K562 (cell line): ENCODE measurements around the gene LRRK2. TPM values are rescaled to one million over a fixed set of nuclear protein-coding genes. Genes with fewer than 3 reads are reported as not detected.

Experiments
- ATAC-seq: fragments of 200-7000 bp; cut with Tn5 transposase; 3 replicates; pipeline ENCODE4 v1.9.1; 2020; ENCODE audit warnings: moderate library complexity
- BruUV-seq: library from RNA; stranded (reverse); fragments of 400-500 nt; replicated peaks from 2 replicates; lab custom pipeline; 2021; lab: Mats Ljungman, UMichigan
- CTCF ChIA-PET: fragments of 300-600 bp; formaldehyde crosslinking; extraction: SDS; loops from one replicate; lab custom pipeline; 2021; ENCODE audit warnings: low intra/inter-chr PET ratio; lab: Yijun Ruan, JAX
- POLR2A ChIA-PET: fragments of 300-600, 350-650 bp; sonication (Branson Sonifier 250); formaldehyde crosslinking; extraction: SDS; loops from one replicate; lab custom pipeline; 2021; ENCODE audit warnings: antibody characterized with exemption, inconsistent platforms; lab: Yijun Ruan, JAX
- DNase-seq, 4 experiments: peaks; one replicate each; pipeline versions ENCODE4 v3.0.0 to v3.0.0-alpha.2; 2011 to 2018; ENCODE audit warnings: low spot score in 3 of 4, mixed read lengths in 3 of 4; ENCODE audit errors: extremely low read depth in 1 of 4
- FAIRE-seq: peaks from 2 replicates; lab custom pipeline; 2011; peaks lifted over from hg19 to GRCh38; lab: Jason Lieb, UNC
- H2AFZ ChIP-seq: 2 replicates; pipeline ENCODE4 v1.6.0; 2011; ENCODE audit warnings: low read depth, low read length, control low read depth, inconsistent platforms
- H3K27ac ChIP-seq: fragments of 200-600 bp; 3 replicates; pipeline ENCODE4 v1.8.0; 2011; ENCODE audit warnings: low read depth, mild to moderate bottlenecking, control low read depth, inconsistent platforms, low read length, moderate library complexity, mixed read lengths; ENCODE audit errors: extremely low read depth
- H3K27me3 ChIP-seq, 2 experiments: fragments of 300-600 bp in 1 of 2; 2 replicates in 1 of 2; 3 replicates in 1 of 2; pipeline versions ENCODE4 v1.6.0 to v1.8.0; 2011; ENCODE audit warnings: inconsistent platforms in 2 of 2, low read length in 2 of 2, mild to moderate bottlenecking in 1 of 2, mixed read lengths in 1 of 2, moderate library complexity in 1 of 2; ENCODE audit not compliant: control insufficient read depth in 2 of 2, insufficient read depth in 2 of 2
- H3K36me3 ChIP-seq: fragments of 300-600 bp; 3 replicates; pipeline ENCODE4 v1.8.0; 2011; ENCODE audit warnings: mild to moderate bottlenecking, low read length, inconsistent platforms; ENCODE audit not compliant: control insufficient read depth, insufficient read depth
- H3K4me1 ChIP-seq, 2 experiments: fragments of 200-600 bp in 1 of 2; replicated peaks in 1 of 2; 2 replicates in 1 of 2; 3 replicates in 1 of 2; pipeline versions ENCODE4 v1.5.1 to v1.8.0; 2011; ENCODE audit warnings: inconsistent platforms in 2 of 2, low read length in 2 of 2, mild to moderate bottlenecking in 1 of 2, mixed read lengths in 1 of 2, moderate library complexity in 1 of 2; ENCODE audit not compliant: control insufficient read depth in 2 of 2, insufficient read depth in 2 of 2
- H3K4me2 ChIP-seq: 2 replicates; pipeline ENCODE4 v1.6.1; 2011; ENCODE audit warnings: low read length, control low read depth, inconsistent platforms, mixed read lengths; ENCODE audit not compliant: insufficient read depth
- H3K4me3 ChIP-seq: fragments of 200-600 bp; sonication (generic), shearing (Covaris generic); 2 replicates; pipeline ENCODE4 v1.5.1; 2016; ENCODE audit warnings: control low read depth, inconsistent platforms
- H3K79me2 ChIP-seq: fragments of 200-600 bp; 3 replicates; pipeline ENCODE4 v1.8.0; 2011; ENCODE audit warnings: low read length, inconsistent platforms; ENCODE audit not compliant: control insufficient read depth, insufficient read depth
- H3K9ac ChIP-seq, 2 experiments: 2 replicates each; pipeline versions ENCODE4 v1.6.0 to v1.6.1; 2011; ENCODE audit warnings: low read depth in 2 of 2, low read length in 2 of 2, control low read depth in 1 of 2, inconsistent platforms in 1 of 2, mild to moderate bottlenecking in 1 of 2, mixed read lengths in 1 of 2; ENCODE audit not compliant: insufficient read depth in 1 of 2
- H3K9me1 ChIP-seq: one replicate; pipeline ENCODE4 v1.6.0; 2011; ENCODE audit warnings: inconsistent platforms, mild to moderate bottlenecking, low read length, moderate library complexity; ENCODE audit not compliant: control insufficient read depth, insufficient read depth
- H3K9me3 ChIP-seq: replicated peaks from 2 replicates; pipeline ENCODE4 v1.5.1; 2011; ENCODE audit warnings: low read depth, low read length, inconsistent platforms; ENCODE audit not compliant: control insufficient read depth, insufficient read depth
- H4K20me1 ChIP-seq: replicated peaks from 2 replicates; pipeline ENCODE4 v1.6.1; 2011; ENCODE audit warnings: low read length, inconsistent platforms, mixed read lengths; ENCODE audit not compliant: control insufficient read depth, insufficient read depth
- HOXB6 ChIP-seq: fragments of 250-450 bp; sonication (Bioruptor Pico); IDR thresholded peaks from 2 replicates; pipeline ENCODE4 v1.5.1; 2022; ENCODE audit warnings: mild to moderate bottlenecking, borderline replicate concordance
- MBD2 ChIP-seq: sonication (generic); IDR thresholded peaks from 2 replicates; pipeline ENCODE4 v1.6.1; 2016; ENCODE audit warnings: low read depth, borderline replicate concordance
- NR4A1 ChIP-seq, 2 experiments: fragments of 250-450 bp in 1 of 2; fragments of 450-650 bp in 1 of 2; sonication (Bioruptor Pico) in 1 of 2; IDR thresholded peaks; 2 replicates each; pipeline versions ENCODE4 v1.4.0 to v1.6.1; 2016 to 2020; ENCODE audit warnings: mild to moderate bottlenecking in 2 of 2, missing compliant biosample characterization in 1 of 2, missing genetic modification characterization in 1 of 2, moderate library complexity in 1 of 2
- SIN3B ChIP-seq: fragments of 450-650 bp; IDR thresholded peaks from 2 replicates; pipeline ENCODE4 v1.6.1; 2017; ENCODE audit warnings: low read depth, mild to moderate bottlenecking, moderate library complexity
- SP1 ChIP-seq: sonication (generic); formaldehyde crosslinking; IDR thresholded peaks from 2 replicates; pipeline ENCODE4 v1.8.1; 2022; ENCODE audit warnings: mild to moderate bottlenecking, missing genetic modification reagents
- ZNF217 ChIP-seq: sonication (generic); formaldehyde crosslinking; IDR thresholded peaks from 2 replicates; pipeline ENCODE4 v1.8.0; 2022; ENCODE audit warnings: mild to moderate bottlenecking, missing genetic modification reagents
- WGBS: fragments of 100-300 bp; shearing (Covaris generic); methylation state at CpG from one replicate; pipeline ENCODE4 v1.1.6; 2016; ENCODE audit warnings: low coverage, mixed read lengths; ENCODE audit not compliant: insufficient coverage; ENCODE audit errors: missing lambda C conversion rate; 5-methylcytosine and 5-hydroxymethylcytosine counted together
- in situ Hi-C: fragments of 300-500 bp; cut with MboI; formaldehyde crosslinking; loops from 4 replicates; pipeline ENCODE4 v1.15.0; 2018; ENCODE audit warnings: inconsistent platforms, mixed read lengths
- intact Hi-C: fragments of 100-400 bp; cut with micrococcal nuclease; formaldehyde crosslinking; loops from 2 replicates; pipeline ENCODE4 v1.14.2; 2022
- polyA plus RNA-seq, 8 experiments: library from polyadenylated mRNA; depleted of rRNA in 4 of 8; stranded (reverse) in 5 of 8; unstranded in 3 of 8; fragments of >200 nt; fragmentation: Nextera tagmentation in 2 of 8; fragmentation: Illumina TruSeq in 1 of 8; extraction: Ambion mirVana in 2 of 8; extraction: Trizol in 1 of 8; gene quantifications; 2 replicates each; pipeline versions ENCODE4 v1.2.1 to v1.2.3, GENCODE V29; 2011 to 2014; ENCODE audit warnings: inconsistent platforms in 1 of 8, missing spikeins in 1 of 8
- total RNA-seq, 7 experiments: library from RNA; depleted of rRNA in 6 of 7; stranded (reverse); fragments of >200 nt in 6 of 7; fragmentation: Illumina TruSeq in 2 of 7; extraction: Trizol in 2 of 7; gene quantifications; 2 replicates each; pipeline versions ENCODE4 v1.2.1 to v1.2.3, GENCODE V29; 2011 to 2021; ENCODE audit warnings: low replicate concordance in 1 of 7
- TF ChIP-seq, protein P1 (sequence below): fragments of 450-650 bp; formaldehyde crosslinking; IDR thresholded peaks from 2 replicates; pipeline ENCODE4 v1.4.0; 2022; ENCODE audit warnings: missing genetic modification characterization

The LRRK2 gene
- total and polyA plus RNA-seq, 9 of the 15 experiments (the other 6 are each of a cell fraction or from before 2014, with no cell fraction given) = 0.03 to 0.89 (median 0.31) TPM

GRCh38 chr12:40223646-40224045, 1.2 kb upstream of the LRRK2 start:
- no TSS peak for BruUV-seq
- no peak for FAIRE-seq
- Histone ChIP-seq H3K9ac (no peak overlapping the region), H3K4me3 (no peak overlapping the region), H3K4me2 (no peak overlapping the region), H3K27me3 (no peaks in the 10 kb centered on the region), H3K27ac (no peak overlapping the region), H2AFZ (no peak overlapping the region), H3K36me3 (no peaks in the 10 kb centered on the region), H3K9me1 (no peaks in the 10 kb centered on the region), H4K20me1 (no peaks in the 10 kb centered on the region), H3K9me3 (no peaks in the 10 kb centered on the region), H3K4me1 (peaks cover 0 to 8% of the 10 kb centered on the region in 2 experiments; a peak in 1 of 5 replicates), H3K79me2 (no peaks in the 10 kb centered on the region)
- CTCF ChIA-PET = no interaction called here
- intact Hi-C loops (no loop called here), in situ Hi-C loops (no loop called here)
- POLR2A ChIA-PET = no interaction called here
- TF ChIP-seq HOXB6 (CRISPR knock-in tag) = no peak
- TF ChIP-seq SIN3B = no peak
- TF ChIP-seq MBD2 = no peak
- no peak for TF ChIP-seq ZNF217
- DNase-seq = no peak
- no peak for ATAC-seq

GRCh38 chr12:40225337-40225983, 663 bp downstream of the LRRK2 start:
- no peak for DNase-seq
- no peak overlapping the region for H3K27ac ChIP-seq
- no peaks in the 10 kb centered on the region for H4K20me1 ChIP-seq
- H3K36me3 ChIP-seq = no peaks in the 10 kb centered on the region
- no peak overlapping the region for H3K4me3 ChIP-seq
- in situ Hi-C loops (no loop called here), intact Hi-C loops (no loop called here)
- H3K4me2 ChIP-seq = peak overlapping the region; percentile 46; the same call in 1 of the 2 replicates
- H3K9me3 ChIP-seq = no peaks in the 10 kb centered on the region
- no peak for FAIRE-seq
- no peak for ATAC-seq
- no TSS peak for BruUV-seq
- 3% methylated on average over 12 of the region's 12 CpGs for WGBS
- H3K4me1 ChIP-seq = peaks cover 0 to 8% of the 10 kb centered on the region in 2 experiments; a peak in 1 of 5 replicates
- H2AFZ ChIP-seq = 0 out of 2 replicates have a peak overlapping the region, but pooled peaks have one; percentile 39
- no peaks in the 10 kb centered on the region for H3K79me2 ChIP-seq
- TF ChIP-seq, protein P1, sequence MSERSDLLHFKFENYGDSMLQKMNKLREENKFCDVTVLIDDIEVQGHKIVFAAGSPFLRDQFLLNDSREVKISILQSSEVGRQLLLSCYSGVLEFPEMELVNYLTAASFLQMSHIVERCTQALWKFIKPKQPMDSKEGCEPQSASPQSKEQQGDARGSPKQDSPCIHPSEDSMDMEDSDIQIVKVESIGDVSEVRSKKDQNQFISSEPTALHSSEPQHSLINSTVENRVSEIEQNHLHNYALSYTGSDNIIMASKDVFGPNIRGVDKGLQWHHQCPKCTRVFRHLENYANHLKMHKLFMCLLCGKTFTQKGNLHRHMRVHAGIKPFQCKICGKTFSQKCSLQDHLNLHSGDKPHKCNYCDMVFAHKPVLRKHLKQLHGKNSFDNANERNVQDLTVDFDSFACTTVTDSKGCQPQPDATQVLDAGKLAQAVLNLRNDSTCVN (CRISPR knock-in tag) = no peak
- TF ChIP-seq SP1 (CRISPR knock-in tag) = no peak
- no peak for TF ChIP-seq NR4A1 (CRISPR knock-in tag; IDR thresholded peaks at IDR 0.05)
- TF ChIP-seq NR4A1 (tag; IDR thresholded peaks at IDR 0.05) = no peak
- H3K9me1 ChIP-seq = no peaks in the 10 kb centered on the region
- H3K9ac ChIP-seq = peak overlapping the region in 1 of 2 experiments; percentile 14; a peak in 1 of 4 replicates
- H3K27me3 ChIP-seq = no peaks in the 10 kb centered on the region
- POLR2A ChIA-PET = interaction anchor here (0.6 kb wide), 1 partner anchor 23 kb away, joined by 4 read pairs; no protein-coding TSS in a partner anchor
- CTCF ChIA-PET = no interaction called here
